Measurements from ENCODE around the gene APBB1IP. TPM values are rescaled to one million over a fixed set of nuclear protein-coding genes. Genes with fewer than 3 reads are reported as not detected.

Gene APBB1IP
- polyA plus RNA-seq, 3 donors = 24.6 to 78.7 (median 45.4) TPM

GRCh38 chr10:26413375-26413774, 24.8 kb upstream of the APBB1IP start:
- Histone ChIP-seq H3K4me2 (replicated peaks; ENCODE audit: extremely low read depth, low read length, poor library complexity, severe bottlenecking) (no peak overlapping the region), H3K9me3 (replicated peaks in 1 of 2; ENCODE audit: control insufficient read depth in 1 of 2, insufficient read depth in 1 of 2, low read length in 2 of 2) (no peaks in the 10 kb centered on the region), H4K20me1 (ENCODE audit: insufficient read depth, low read length) (no peaks in the 10 kb centered on the region), H3K79me2 (ENCODE audit: insufficient read depth, low read length) (no peaks in the 10 kb centered on the region), H3K27ac (ENCODE audit: low read depth in 1 of 2, low read length in 2 of 2) (no peak overlapping the region), H3K4me3 (replicated peaks in 1 of 3; ENCODE audit: low read depth in 2 of 3, low read length in 3 of 3) (no peak overlapping the region), H3K27me3 (ENCODE audit: control insufficient read depth in 2 of 2, insufficient read depth in 2 of 2, low read length in 2 of 2) (no peaks in the 10 kb centered on the region), H3K4me1 (ENCODE audit: control insufficient read depth in 1 of 2, insufficient read depth in 2 of 2, low read length in 2 of 2) (peaks cover 9 to 19% of the 10 kb centered on the region in 2 donors), H3K36me3 (replicated peaks in 1 of 2; ENCODE audit: control insufficient read depth in 1 of 2, insufficient read depth in 2 of 2, low read length in 2 of 2) (no peaks in the 10 kb centered on the region), H2AFZ (ENCODE audit: insufficient read depth, low read depth, low read length, poor library complexity, severe bottlenecking) (no peak overlapping the region), H3K9ac (ENCODE audit: insufficient read depth, low read length, poor library complexity, severe bottlenecking) (no peak overlapping the region)
- WGBS (ENCODE audit: insufficient coverage) = no CpG with 5 or more reads among the region's 2 CpGs
- peaks cover 0 to 3% (median 1%) of the 10 kb centered on the region in 3 donors for H3K27me3 Mint-ChIP-seq (ENCODE audit: low read depth in 3 of 3)
- TF ChIP-seq, protein P1, sequence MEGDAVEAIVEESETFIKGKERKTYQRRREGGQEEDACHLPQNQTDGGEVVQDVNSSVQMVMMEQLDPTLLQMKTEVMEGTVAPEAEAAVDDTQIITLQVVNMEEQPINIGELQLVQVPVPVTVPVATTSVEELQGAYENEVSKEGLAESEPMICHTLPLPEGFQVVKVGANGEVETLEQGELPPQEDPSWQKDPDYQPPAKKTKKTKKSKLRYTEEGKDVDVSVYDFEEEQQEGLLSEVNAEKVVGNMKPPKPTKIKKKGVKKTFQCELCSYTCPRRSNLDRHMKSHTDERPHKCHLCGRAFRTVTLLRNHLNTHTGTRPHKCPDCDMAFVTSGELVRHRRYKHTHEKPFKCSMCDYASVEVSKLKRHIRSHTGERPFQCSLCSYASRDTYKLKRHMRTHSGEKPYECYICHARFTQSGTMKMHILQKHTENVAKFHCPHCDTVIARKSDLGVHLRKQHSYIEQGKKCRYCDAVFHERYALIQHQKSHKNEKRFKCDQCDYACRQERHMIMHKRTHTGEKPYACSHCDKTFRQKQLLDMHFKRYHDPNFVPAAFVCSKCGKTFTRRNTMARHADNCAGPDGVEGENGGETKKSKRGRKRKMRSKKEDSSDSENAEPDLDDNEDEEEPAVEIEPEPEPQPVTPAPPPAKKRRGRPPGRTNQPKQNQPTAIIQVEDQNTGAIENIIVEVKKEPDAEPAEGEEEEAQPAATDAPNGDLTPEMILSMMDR (IDR thresholded peaks at IDR 0.05) = no peak
- intact Hi-C loops (cut with micrococcal nuclease) = no loop called here
- no peak overlapping the region for H3K27ac Mint-ChIP-seq
- no peaks in the 10 kb centered on the region for H3K9me3 Mint-ChIP-seq
- peaks cover 20% of the 10 kb centered on the region for H3K4me1 Mint-ChIP-seq
- H3K36me3 Mint-ChIP-seq = no peaks in the 10 kb centered on the region
- no peak overlapping the region for H3K4me3 Mint-ChIP-seq
- DNase-seq = no peak

- Histone ChIP-seq H3K4me2 (replicated peaks; ENCODE audit: extremely low read depth, low read length, poor library complexity, severe bottlenecking) (no peak overlapping the region), H3K27me3 (ENCODE audit: control insufficient read depth in 2 of 2, insufficient read depth in 2 of 2, low read length in 2 of 2) (no peaks in the 10 kb centered on the region), H4K20me1 (ENCODE audit: insufficient read depth, low read length) (no peaks in the 10 kb centered on the region), H3K4me1 (ENCODE audit: control insufficient read depth in 1 of 2, insufficient read depth in 2 of 2, low read length in 2 of 2) (peaks cover 9 to 11% of the 10 kb centered on the region in 2 donors), H2AFZ (ENCODE audit: insufficient read depth, low read depth, low read length, poor library complexity, severe bottlenecking) (no peak overlapping the region), H3K36me3 (replicated peaks in 1 of 2; ENCODE audit: control insufficient read depth in 1 of 2, insufficient read depth in 2 of 2, low read length in 2 of 2) (no peaks in the 10 kb centered on the region), H3K9ac (ENCODE audit: insufficient read depth, low read length, poor library complexity, severe bottlenecking) (no peak overlapping the region), H3K79me2 (ENCODE audit: insufficient read depth, low read length) (no peaks in the 10 kb centered on the region), H3K27ac (ENCODE audit: low read depth in 1 of 2, low read length in 2 of 2) (no peak overlapping the region), H3K4me3 (replicated peaks in 1 of 3; ENCODE audit: low read depth in 2 of 3, low read length in 3 of 3) (no peak overlapping the region), H3K9me3 (replicated peaks in 1 of 2; ENCODE audit: control insufficient read depth in 1 of 2, insufficient read depth in 1 of 2, low read length in 2 of 2) (peaks cover 0 to 2% of the 10 kb centered on the region in 2 donors)
- no CpG with 5 or more reads among the region's 3 CpGs for WGBS (ENCODE audit: insufficient coverage)
- Mint-ChIP-seq H3K4me1 (peaks cover 11% of the 10 kb centered on the region), H3K9me3 (no peaks in the 10 kb centered on the region), H3K27me3 (ENCODE audit: low read depth in 3 of 3) (peaks cover 0 to 1% (median 0%) of the 10 kb centered on the region in 3 donors), H3K36me3 (no peaks in the 10 kb centered on the region), H3K27ac (no peak overlapping the region), H3K4me3 (no peak overlapping the region)
- DNase-seq = no peak
- intact Hi-C loops (cut with micrococcal nuclease) = no loop called here
- TF ChIP-seq, protein P1 (IDR thresholded peaks at IDR 0.05) = no peak
Observed at GRCh38 chr10:26417136-26417535, 21.0 kb upstream of the APBB1IP start.

All from CD14-positive monocyte (primary cell).